Measurements from ENCODE around the gene ECI1.
"Not testable (repeated sequence)": the region's sequence is repeated elsewhere in the genome, so short reads cannot be mapped to it uniquely, and the experiment has no call there.

The ECI1 gene

GRCh38 chr16:2260250-2260649 is 8.9 kb upstream of the ECI1 start:
- DNase-seq (ENCODE audit: low read depth), result no peak
- H3K4me3 ChIP-seq (ENCODE audit: low read length), result no peak overlapping the region
- TF ChIP-seq, protein P1, sequence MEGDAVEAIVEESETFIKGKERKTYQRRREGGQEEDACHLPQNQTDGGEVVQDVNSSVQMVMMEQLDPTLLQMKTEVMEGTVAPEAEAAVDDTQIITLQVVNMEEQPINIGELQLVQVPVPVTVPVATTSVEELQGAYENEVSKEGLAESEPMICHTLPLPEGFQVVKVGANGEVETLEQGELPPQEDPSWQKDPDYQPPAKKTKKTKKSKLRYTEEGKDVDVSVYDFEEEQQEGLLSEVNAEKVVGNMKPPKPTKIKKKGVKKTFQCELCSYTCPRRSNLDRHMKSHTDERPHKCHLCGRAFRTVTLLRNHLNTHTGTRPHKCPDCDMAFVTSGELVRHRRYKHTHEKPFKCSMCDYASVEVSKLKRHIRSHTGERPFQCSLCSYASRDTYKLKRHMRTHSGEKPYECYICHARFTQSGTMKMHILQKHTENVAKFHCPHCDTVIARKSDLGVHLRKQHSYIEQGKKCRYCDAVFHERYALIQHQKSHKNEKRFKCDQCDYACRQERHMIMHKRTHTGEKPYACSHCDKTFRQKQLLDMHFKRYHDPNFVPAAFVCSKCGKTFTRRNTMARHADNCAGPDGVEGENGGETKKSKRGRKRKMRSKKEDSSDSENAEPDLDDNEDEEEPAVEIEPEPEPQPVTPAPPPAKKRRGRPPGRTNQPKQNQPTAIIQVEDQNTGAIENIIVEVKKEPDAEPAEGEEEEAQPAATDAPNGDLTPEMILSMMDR (conservative IDR thresholded peaks at IDR 0.05; ENCODE audit: low read depth, low read length), result no peak

DNA sequence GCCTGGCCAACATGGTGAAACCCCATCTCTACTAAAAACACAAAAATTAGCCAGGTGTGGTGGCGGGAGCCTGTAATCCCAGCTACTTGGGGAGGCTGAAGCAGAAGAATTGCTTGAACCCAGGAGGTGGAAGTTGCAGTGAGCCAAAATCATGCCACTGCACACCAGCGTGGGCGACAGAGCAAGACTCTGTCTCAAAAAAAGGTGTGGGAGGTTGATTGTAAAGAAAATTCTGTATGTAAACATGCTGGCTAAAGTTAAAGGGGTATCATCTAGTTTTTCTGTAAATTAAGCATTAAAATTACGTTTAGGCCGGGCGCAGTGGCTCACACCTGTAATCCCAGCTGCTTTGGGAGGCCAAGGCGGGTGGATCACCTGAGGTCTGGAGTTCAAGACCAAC is 7.1 kb upstream of the ECI1 start:
- not testable (repeated sequence) for H3K4me3 ChIP-seq (ENCODE audit: low read length); DNase-seq (ENCODE audit: low read depth)

GRCh38 chr16:2257726-2258125 is 6.3 kb upstream of the ECI1 start:
- no peak for DNase-seq (ENCODE audit: low read depth)
- no peak overlapping the region for H3K4me3 ChIP-seq (ENCODE audit: low read length)
- TF ChIP-seq, protein P1 (conservative IDR thresholded peaks at IDR 0.05; ENCODE audit: low read depth, low read length), result no peak

DNA sequence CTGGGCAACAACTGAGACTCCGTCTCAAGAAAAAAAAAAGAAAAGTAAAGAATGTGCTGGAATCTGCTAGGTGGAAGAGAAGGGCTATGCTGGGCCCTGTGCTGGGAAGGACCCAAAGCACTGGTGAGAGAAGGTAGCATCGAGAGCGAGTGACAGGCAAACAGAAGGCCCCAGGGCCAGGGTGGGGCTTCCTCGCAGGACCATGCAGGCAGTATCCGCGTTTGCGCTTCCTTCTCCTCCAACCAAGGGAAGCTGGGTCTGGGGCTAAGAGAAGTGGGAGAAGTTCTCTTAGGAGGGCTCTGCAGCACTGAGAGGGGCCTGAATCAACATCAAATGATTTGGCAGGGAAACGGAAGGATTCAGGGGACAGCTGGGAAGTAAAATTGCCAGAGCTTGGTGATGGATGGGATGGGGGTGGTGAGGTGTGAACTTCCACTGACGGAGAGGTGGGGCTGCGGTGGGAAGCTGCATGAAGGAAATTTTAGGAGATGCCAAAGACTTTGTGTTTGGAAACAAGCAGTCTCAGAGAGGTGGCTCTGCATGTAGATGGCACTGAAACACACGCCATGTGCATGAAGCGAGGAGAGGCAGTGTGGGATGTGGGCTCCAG is 5.2 kb upstream of the ECI1 start:
- TF ChIP-seq, protein P1 (conservative IDR thresholded peaks at IDR 0.05; ENCODE audit: low read depth, low read length), result no peak
- no peak for DNase-seq (ENCODE audit: low read depth)
- H3K4me3 ChIP-seq (ENCODE audit: low read length), result no peak overlapping the region

DNA sequence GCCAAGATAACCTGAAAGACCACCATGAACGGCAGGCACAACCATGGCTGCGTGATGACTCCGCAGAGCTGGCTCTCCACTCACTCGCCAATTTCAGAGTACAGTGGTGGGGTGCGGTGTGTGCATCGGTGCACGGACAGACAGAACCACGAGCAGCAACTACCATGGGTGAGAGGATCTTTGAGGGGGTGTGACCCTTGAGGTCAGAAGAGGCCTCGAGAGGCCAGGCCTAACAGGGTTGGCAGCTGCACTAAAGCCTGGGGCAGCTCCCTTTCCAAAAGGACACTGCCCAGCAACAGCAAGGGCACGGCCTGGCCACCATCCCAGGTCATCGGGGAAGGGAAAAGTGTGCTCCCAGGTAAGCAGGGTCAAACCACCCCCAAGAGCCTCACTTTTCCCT is 1.9 kb upstream of the ECI1 start:
- TF ChIP-seq, protein P1 (conservative IDR thresholded peaks at IDR 0.05; ENCODE audit: low read depth, low read length), result no peak
- DNase-seq (ENCODE audit: low read depth), result no peak
- H3K4me3 ChIP-seq (ENCODE audit: low read length), result no peak overlapping the region

- TF ChIP-seq, protein P1 (conservative IDR thresholded peaks at IDR 0.05; ENCODE audit: low read depth, low read length), result no peak
- DNase-seq (ENCODE audit: low read depth), result no peak
- no peak overlapping the region for H3K4me3 ChIP-seq (ENCODE audit: low read length)
These were observed 1.4 kb upstream of the ECI1 start for GRCh38 chr16:2252806-2253148.

DNA sequence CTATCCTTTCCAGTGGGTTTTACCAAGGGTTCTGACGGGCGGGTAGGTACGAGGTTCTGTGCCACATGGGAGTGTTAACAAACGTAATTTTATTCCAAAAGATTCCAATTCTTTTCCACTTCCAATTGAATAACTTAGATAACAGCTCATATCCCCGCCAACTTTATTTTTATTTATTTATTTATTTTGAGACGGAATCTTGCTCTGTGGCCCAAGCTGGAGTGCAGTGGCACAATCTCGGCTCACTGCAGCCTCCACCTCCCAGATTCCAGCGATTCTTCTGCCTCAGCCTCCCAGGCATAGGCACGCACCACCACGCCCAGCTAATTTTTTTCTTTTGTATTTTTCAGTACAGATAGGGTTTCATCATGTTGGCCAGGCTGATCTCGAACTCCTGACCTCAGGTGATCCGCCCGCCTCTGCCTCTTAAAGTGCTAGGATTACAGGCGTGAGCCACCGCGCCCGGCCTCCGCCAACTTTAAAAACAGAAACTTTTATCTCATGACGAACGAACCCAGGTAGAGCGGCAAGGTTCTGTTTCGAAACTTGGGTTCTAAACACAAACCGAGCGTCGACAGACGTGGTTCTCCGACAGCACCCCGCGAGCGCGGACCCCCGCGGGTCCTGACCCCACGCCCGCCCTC is 613 bp downstream of the ECI1 start:
- H3K4me3 ChIP-seq (ENCODE audit: low read length), result peak overlapping the region; percentile 70
- DNase-seq (ENCODE audit: low read depth), result no peak
- TF ChIP-seq, protein P1 (conservative IDR thresholded peaks at IDR 0.05; ENCODE audit: low read depth, low read length), result no peak

Data from retinal pigment epithelial cell (primary cell).